ENCODE results near the gene CLEC4E.
"Not testable (repeated sequence)": the region's sequence is repeated elsewhere in the genome, so short reads cannot be mapped to it uniquely, and the experiment has no call there.

CLEC4E gene, protein sequence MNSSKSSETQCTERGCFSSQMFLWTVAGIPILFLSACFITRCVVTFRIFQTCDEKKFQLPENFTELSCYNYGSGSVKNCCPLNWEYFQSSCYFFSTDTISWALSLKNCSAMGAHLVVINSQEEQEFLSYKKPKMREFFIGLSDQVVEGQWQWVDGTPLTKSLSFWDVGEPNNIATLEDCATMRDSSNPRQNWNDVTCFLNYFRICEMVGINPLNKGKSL

DNA sequence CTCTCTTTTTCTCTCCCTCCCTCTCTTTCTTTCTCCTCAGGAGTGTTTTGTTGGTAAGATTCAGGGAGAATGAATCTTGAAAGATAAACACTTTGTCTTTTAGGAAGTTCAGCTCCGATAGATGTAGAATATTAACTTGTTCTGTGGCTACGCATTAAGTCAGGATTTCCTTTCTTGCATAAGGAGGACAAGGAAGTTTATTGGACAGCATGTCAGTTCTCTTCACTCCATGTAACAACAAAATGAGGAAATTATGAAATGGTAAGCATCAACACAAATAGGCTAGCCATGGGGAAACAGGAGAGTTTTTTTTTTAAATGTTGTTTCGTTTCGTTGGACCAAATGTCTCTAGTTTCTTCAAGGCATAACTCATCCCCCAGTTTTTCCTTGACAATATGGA lies at the start of gene CLEC4E:
CLEC4E (minus strand) TSS at position 75 of the 400 bp plus-strand sequence. CDS start 108 bp downstream, outside the sequence.
- ATAC-seq, result not testable (repeated sequence)

DNA sequence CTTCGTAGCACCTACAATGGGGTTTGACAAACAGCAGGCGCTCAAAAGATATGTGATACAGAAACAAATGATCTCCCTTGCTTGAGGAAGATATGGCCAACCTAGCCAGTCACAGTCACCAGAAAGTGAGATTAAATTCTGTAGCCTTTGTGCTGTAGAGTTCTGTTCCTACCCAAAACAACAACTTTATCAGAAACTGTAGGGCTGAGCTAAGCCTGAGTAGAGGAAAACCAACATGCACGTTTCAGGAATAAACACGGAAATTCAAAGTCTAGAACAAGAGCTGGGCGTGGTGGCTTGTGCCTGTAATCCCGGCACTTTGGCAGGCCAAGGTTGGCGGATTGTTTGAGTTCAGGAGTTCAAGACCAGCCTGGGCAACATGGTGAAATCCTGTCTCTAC lies 49.0 kb upstream of the CLEC4E start:
- no peak for ATAC-seq

DNA sequence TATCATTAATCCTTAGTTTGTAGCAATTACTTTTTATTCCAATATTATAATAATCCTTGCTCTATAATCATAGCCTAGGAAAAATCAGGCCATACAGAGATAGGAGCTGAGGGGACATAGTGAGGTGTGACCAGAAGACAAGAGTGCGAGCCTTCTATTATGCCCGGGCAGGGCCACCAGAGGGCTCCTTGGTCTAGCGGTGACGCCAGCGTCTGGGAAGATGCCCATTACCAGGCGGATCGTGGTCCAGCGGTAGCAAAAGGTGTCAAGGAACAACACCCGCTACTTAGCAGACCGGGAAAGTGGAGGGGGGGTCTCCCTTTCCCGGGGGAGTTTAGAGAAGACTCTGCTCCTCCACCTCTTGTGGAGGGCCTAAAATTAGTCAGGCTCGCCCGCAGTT lies 43.8 kb upstream of the CLEC4E start:
- not testable (repeated sequence) for ATAC-seq

DNA sequence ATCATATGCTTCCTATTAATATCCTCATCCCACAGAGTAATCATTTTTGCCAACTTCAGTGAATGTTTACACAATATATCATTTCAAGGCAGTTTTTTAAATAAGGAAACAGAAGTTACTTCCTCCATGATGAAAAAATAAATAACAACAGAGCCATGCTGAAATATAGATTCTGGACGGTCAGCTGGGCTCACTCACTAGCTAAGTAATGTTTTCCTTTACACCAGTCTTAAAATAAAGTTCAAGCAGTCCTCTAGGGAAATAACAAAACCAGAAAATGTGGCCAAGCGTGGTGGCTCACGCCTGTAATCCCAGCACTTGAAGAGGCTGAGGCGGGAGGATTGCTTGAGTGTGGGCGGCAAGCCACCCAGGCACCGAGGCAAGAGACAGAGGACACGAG lies 43.3 kb upstream of the CLEC4E start:
- no peak for ATAC-seq

DNA sequence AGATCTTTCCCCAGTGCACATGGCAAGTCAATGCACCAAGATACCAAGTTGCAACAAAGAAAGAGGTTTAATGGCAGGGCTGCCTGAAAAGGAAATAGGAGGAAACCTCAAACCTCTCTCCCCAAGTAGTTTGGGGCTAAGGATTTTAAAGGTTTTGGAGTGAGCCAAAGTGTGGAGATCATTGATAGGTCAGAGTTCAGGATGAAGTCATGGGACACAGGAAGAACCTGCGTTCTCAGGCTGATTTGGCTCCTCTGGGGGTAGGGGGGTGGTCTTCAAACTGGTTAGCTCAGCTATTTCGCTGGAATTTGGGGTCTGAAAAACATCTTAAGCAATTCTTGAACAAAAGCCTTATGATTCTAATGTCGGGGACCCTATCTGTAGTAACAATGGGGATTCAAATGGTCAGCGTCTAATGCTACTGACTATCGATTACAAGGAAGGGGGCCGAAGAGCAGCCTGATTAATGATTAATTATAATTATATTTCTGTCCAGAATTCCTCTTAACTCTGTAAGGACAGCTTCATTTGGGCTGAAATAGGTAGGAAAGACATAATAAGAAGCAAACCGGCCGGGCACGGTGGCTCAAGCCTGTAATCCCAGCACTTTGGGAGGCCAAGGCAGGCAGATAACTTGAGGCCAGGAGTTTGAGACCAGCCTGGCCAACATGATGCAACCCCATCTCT lies 40.5 kb upstream of the CLEC4E start:
- no peak for ATAC-seq

DNA sequence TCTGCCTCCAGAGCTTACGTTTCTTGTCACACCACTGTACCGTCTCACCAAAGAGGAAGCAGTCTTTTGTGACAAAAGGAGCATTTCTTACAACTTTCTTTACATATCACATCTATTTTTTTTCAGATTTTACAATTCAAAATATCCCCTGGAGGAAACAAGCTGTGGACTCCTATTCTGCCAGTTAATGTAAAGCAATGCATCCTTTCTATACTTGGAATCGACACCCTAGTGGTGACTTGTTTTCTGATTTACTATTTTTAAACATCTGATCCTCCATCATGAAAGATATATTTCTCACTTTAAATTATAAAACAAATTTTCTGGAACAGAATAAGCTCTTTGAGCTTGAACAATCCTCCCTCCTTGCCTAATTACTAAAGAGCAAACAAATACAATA lies 37.2 kb upstream of the CLEC4E start:
- ATAC-seq, result no peak

DNA sequence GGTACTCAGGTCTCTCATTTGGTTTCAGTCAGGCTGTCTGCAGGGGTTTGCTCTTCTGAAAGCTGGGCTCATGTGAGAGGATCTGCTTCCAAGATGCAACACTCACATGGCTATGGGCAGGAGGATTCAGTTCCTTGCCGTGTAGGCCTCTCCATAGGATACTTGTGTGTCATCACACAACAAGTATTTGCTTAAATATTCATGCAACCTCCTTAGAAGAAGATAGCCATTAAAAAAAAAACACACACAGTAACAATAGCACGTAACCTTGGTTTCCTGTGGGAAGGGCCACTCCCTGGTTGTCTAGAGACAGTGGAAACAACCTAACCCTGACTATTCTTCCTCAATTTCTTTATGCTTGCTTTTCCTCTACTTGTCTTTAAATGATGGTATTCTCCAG lies 31.8 kb upstream of the CLEC4E start:
- peak in 1 of 2 donors; percentile 13 for ATAC-seq

DNA sequence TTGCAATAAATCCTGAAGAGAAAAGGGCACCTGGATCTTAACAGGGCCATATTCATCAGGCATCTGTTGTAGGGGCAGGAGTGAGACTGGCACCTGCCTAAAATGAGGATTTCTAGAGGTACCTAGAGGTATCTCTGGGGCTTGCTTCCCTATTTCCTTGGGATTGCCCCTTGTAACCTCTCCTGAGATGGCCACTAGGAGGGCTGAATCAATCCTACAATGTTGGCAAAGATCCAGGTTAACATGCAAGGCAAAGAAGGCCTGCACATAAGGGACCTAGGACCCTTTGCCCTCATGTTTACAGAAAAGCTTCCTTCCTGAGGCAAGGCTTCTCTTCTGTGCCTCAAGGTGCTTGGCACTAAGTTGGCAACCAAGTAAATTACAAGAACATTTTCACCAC lies 25.8 kb upstream of the CLEC4E start:
- ATAC-seq, result no peak

DNA sequence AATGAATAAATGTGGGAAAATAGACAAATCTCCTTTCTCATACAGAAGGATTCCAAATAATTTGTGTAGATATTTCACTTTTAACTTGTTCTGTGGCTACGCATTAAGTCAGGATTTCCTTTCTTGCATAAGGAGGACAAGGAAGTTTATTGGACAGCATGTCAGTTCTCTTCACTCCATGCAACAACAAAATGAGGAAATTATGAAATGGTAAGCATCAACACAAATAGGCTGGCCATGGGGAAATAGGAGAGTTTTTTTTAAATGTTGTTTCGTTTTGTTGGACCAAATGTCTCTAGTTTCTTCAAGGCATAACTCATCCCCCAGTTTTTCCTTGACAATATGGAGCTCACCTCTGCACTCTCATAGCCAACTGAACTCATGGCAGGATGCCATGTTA lies 25.3 kb upstream of the CLEC4E start:
- ATAC-seq, result not testable (repeated sequence)

DNA sequence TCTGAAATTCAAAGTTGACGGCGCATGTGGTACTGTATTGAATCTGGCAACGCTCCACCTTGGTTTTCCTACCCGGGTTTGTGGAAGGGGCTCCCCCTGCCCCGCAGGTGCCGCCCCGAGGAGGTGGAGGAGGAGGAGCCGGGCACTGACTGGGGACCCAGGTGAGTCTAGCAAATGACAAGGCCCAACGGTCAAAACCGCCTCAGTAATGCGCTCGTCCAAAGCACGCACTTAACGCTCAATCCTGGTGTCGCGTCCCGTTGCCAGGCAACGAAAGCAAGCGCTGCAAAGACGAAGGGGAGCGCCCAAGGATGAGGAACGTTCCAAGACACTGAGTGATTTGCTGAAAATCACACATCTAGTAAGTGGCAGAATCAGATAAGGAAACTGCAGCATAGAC lies 24.0 kb upstream of the CLEC4E start:
- ATAC-seq, result no peak

DNA sequence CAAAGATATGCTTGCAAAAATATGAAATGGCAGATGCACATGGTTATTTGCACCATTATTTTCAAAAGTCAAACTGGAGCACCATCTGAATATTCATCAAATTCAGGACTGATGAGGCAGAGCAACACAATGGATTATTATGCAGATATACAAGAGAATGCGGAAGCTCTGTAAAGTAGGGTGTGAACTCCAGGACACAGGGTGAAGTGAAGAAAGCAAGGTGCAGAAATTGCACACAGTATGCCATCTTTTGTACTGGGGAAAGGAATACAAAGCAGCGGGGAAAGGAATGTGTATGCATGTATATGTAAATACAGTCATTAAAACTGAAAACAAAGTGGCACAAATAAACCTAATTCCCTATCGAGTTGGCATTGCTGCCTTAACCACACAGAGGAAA lies 22.7 kb upstream of the CLEC4E start:
- no peak for ATAC-seq

DNA sequence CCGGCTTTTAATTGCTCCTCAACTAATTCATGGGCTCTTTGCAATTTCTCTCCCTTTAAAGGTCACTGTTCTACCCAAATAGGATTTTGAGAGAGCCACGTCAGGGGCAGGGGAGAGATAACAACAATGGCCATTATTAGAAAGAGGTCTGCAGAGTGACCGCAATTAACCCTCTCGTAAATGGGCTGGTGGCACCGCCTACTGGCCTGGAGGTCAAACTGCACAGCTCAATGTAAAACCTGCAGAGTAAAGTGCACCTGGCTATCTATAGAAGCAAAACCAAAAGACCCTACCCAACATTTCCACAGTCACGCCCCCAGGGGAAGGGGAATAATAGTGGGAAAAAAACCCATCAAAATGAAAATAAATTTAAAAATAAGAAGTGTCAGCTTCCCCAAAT lies 21.6 kb upstream of the CLEC4E start:
- no peak for ATAC-seq

DNA sequence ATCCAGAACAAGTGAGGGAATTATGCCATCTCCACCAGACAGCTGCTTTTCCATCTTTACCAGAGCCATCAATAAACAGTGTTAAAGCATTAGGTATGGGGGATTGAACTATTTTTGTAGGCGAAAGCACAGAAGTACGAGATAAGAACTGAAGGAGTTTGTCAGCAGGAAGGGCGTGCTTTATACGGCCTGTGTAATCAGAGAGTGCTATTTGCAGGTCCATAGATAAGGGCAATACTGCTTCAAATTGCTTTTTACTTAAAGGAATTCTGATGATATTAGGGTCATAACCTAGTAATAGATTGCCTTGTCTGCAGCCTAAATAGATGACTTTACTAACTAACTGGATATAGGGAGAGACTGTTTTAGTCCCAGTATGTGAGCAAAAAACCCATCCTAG lies 20.3 kb upstream of the CLEC4E start:
- no peak for ATAC-seq

DNA sequence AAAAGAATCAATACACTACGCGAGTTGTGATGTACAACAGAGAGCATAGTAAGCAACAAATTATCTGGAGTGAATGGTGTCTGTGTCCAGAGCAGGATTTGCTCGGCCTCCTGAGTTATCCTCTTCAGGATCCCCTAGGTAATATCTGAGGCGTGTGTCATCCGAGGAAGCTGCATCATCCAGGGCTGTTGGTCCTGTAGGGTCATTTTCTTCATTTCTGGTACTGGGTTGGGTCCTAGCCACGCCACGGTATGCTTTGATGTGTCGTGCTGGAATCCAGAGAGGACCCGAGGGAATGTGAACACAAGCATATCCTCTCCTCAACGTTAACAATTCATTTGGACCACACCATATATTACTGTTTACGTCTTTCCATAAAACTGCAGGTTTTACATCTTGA lies 19.0 kb upstream of the CLEC4E start:
- ATAC-seq, result no peak

DNA sequence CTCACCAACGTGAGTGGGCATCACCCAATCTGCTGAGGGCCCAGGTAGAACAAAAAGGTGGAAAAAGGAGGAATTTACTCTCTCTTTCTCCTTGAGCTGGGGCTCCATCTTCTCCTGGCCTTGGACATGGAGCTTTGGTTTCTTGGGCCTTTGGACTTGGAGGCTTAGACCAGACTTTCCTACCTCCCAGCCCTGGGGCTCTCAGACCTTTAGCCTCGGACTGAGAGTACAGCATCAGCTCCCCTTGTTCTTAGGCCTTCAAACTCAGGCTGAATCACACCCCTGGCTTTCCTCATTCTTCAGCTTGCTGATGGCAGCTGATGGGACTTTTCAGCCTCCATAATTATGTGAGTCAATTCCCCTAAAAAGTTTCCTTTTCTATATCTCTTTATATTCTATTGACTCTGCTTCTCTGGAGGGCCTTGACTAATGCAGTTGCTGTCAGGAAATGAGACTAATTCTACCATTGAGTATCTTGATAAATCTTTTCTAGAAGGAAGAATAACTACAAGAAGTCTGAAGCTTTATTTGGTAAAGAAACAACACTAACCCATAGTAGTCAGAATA lies 15.9 kb upstream of the CLEC4E start:
- no peak for ATAC-seq

DNA sequence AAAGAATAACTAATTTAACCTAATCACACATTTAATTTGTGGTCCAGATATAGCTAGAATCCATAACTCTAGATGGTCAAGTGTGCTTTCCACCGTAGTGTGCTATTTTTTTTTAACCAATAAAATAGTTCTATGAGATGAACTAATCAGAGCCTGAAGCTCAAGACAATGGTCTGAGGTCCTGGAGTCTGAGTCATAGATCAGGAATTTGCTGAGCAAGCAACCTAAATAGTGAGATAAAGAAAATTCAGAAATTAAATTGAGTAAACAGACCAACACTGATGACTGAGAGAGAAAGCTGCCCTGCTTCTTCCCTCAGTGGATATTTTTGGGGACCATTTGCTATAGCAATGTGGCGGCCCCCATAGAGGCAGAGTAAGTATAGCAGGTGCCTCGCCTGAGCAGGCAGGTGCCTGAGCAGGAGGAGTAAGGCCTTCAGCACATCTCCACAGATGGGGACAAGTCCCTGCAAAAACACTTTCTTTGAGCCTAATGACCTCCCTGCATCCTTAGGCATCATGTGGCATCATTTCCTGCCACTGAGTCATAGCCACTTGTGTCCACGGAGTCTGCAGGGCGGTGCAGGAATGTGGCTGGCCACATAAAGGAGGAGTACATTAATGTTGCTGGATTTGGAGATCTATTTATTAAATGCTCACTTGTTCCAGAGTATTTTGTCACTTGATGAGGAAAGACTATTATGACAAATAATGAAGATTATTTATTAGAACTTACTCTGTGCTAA lies 13.9 kb upstream of the CLEC4E start:
- no peak for ATAC-seq

DNA sequence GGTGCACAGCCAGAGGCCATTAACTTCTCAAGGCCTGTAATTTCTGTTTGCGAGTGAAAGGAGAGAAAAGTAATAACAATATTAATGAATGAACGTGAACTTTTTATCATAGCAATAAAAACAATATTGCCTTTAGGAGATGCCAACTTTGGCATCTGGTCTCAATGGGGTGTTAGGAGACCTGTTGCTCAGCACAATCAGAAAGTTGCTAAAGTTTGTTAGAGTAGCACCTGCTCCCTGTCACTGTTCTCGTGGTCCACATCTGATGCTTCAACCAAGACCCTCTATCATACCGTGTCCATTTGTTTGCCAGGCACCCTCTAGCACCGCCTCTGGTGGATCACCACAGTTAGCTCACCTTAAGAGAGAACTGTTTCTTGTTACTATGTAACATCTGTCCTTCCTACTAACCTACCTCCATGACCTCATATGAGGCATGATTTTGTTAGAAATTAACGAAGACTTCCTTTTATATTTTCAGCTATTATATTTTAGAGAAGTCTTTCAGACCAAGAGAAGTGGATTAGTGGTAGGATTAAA lies 12.5 kb upstream of the CLEC4E start:
- ATAC-seq, result no peak

DNA sequence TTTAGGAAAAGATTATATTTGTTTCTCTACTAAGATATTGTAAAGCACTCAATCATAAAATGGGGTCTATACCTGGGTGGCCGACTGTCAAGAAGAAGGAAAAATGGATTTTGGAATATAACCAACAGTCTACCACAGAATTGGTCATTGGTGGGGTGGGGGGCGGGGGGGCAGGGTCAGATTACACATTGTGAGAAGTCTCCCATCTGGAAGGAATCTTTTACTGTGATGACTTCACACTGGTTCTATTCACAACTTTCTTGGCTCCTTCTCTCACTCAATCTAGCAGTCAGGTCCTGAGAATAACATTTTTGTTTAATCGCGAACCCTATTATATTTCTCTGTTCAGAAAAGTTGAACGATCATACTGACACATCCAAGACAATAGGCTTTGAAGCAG lies 8.7 kb upstream of the CLEC4E start:
- no peak for ATAC-seq

DNA sequence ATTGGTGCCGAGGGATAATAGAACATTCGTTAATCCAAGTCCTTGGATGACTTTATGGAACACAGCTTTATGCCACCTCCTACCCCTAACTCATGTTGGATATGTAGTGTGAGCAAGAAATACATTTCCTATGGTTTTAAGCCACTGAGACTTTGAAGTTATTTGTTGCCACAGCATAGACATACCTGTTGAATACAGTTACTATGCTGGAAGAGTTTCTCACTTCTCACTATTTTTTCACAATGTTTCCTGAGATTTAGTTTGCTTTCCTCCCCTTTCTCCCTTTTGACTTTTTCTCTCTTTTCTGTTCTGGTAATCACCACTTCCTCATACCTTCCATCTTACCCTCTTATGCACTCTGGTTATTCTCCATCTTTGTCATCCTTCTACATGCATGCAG lies 7.5 kb upstream of the CLEC4E start:
- ATAC-seq, result no peak

DNA sequence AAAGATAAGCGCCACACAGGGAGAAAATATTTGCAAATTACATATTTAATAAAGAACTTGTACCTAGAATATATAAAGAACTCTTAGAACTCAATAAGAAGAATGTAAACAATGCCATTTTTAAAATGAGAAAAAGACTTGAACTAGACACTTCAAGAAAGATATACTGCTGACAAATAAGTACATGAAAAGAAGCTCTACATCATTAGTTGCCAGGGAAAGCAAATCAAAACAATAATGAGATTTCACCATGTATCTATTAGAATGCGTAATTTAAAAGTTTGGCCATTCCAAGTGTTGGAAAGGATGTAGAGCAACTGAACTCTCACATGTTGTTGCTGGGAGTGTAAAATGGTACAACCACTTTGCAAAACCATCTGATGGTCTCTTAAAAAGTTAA lies 6.9 kb upstream of the CLEC4E start:
- ATAC-seq, result no peak

DNA sequence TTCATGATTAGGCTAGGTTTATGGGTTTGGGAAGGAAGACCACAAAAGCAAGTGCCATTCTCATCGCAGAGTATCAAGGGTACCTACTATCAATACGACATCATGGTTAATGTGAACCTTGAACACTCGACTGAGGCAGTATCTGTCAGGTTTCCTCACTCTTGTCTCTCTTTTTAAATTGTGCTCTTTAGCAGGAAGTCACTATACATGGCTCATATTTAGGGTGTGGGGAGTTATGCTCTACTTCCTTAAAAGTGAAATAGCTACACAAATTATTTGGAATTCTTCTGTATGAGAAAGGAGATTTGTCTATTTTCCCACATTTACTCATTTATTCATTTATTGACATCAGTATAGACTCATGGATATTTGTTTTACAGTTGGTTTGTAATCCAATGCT lies 5.9 kb upstream of the CLEC4E start:
- no peak for ATAC-seq

DNA sequence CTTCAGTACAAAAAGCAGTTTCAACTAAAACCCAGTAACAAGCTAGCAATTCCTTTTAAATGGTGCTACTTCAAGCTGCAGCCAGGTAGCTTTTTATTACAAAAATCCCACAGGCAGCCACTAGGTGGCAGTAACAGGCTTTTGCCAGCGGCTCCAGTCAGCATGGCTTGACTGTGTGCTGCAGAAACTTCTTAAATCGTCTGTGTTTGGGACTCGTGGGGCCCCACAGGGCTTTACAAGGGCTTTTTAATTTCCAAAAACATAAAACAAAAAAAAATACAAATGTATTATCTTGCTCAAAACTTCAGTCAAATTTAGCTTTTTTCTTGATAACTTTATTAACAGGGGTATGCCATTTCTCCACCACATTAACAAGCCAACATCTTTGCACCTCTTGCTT lies 3.6 kb upstream of the CLEC4E start:
- ATAC-seq, result peak; percentile 59 to 60

DNA sequence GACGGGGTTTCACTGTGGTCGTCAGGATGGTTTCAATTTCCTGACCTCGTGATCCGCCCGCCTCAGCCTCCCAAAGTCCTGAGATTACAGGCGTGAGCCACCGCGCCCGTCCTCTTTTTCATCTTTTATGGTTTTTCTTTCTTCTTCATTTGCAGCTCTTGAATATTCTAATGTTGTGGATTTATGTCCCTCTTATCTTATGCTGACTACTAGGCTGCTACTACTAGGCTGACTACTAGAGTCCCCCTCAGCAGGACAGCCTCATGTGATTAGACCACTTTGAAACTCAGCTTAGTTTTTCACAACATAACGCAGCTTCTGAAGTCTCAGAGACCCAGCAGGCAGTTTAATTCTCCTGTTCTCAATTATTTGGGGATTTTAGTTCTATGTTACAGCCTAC lies 857 bp upstream of the CLEC4E start:
- ATAC-seq, result no peak

DNA sequence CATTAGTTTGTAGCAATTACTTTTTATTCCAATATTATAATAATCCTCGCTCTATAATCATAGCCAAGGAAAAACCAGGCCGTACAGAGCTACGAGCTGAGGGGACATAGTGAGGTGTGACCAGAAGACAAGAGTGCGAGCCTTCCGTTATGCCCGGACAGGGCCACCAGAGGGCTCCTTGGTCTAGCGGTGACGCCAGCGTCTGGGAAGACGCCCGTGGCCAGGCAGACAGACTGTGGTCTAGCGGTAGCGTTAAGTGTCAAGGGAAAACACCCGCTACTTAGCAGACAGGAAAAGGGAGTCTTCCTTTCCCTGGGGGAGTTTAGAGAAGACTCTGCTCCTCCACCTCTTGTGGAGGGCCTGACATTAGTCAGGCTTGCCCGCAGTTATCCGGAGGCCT lies 2.9 kb downstream of the CLEC4E start:
- ATAC-seq, result not testable (repeated sequence)
